DND-41 (cell line): ENCODE measurements around the gene MEOX2.

ENCODE experiments used
- ATAC-seq: fragments of 200-7000 bp; cut with Tn5 transposase; 3 replicates; pipeline ENCODE4 v1.9.1; 2021; ENCODE audit warnings: low read depth; ENCODE audit not compliant: insufficient read depth
- DNase-seq: peaks from one replicate; pipeline ENCODE4 v3.0.0-alpha.2; 2020
- H2AFZ ChIP-seq: 2 replicates; pipeline ENCODE4 v1.6.0; 2012; ENCODE audit warnings: low read depth, low read length
- H3K27ac ChIP-seq: 2 replicates; pipeline ENCODE4 v1.5.1; 2012; ENCODE audit warnings: low read length, inconsistent platforms
- H3K27me3 ChIP-seq: fragments of 200-600 bp; sonication (generic); 2 replicates; pipeline ENCODE4 v1.6.0; 2012; ENCODE audit warnings: low read length, mild to moderate bottlenecking, inconsistent platforms; ENCODE audit not compliant: insufficient read depth, poor library complexity
- H3K36me3 ChIP-seq: 2 replicates; pipeline ENCODE4 v1.5.1; 2012; ENCODE audit warnings: low read length, inconsistent platforms; ENCODE audit not compliant: insufficient read depth
- H3K4me1 ChIP-seq: 2 replicates; pipeline ENCODE4 v1.5.1; 2012; ENCODE audit warnings: mild to moderate bottlenecking, low read length; ENCODE audit not compliant: insufficient read depth
- H3K4me2 ChIP-seq: 2 replicates; pipeline ENCODE4 v1.6.0; 2012; ENCODE audit warnings: mild to moderate bottlenecking, moderate library complexity, low read length, inconsistent platforms; ENCODE audit not compliant: insufficient read depth
- H3K4me3 ChIP-seq, 2 experiments: fragments of 200-600 bp in 1 of 2; shearing (Covaris generic) in 1 of 2; 2 replicates each; pipeline ENCODE4 v1.5.1; 2012 to 2016; ENCODE audit warnings: inconsistent platforms in 2 of 2, low read length in 2 of 2, mild to moderate bottlenecking in 2 of 2, low read depth in 1 of 2, moderate library complexity in 1 of 2
- H3K79me2 ChIP-seq: 2 replicates; pipeline ENCODE4 v1.6.0; 2012; ENCODE audit warnings: low read length, inconsistent platforms; ENCODE audit not compliant: insufficient read depth
- H3K9ac ChIP-seq: 2 replicates; pipeline ENCODE4 v1.6.0; 2012; ENCODE audit warnings: low read depth, mild to moderate bottlenecking, inconsistent platforms, low read length, moderate library complexity
- H3K9me3 ChIP-seq: 2 replicates; pipeline ENCODE4 v1.5.1; 2012; ENCODE audit warnings: low read length, moderate library complexity, mild to moderate bottlenecking, inconsistent platforms; ENCODE audit not compliant: insufficient read depth, severe bottlenecking
- H4K20me1 ChIP-seq: 2 replicates; pipeline ENCODE4 v1.6.0; 2012; ENCODE audit warnings: low read length; ENCODE audit not compliant: insufficient read depth
- CTCF ChIP-seq: IDR thresholded peaks from 2 replicates; pipeline ENCODE4 v1.5.1; 2012; ENCODE audit warnings: borderline replicate concordance, low read length, moderate library complexity, mild to moderate bottlenecking; ENCODE audit not compliant: poor library complexity, severe bottlenecking; ENCODE audit errors: extremely low read depth
- EZH2 ChIP-seq: IDR thresholded peaks from 3 replicates; pipeline ENCODE4 v1.6.1; 2012; ENCODE audit warnings: borderline replicate concordance, low read depth, mild to moderate bottlenecking, moderate library complexity, low read length, inconsistent platforms; ENCODE audit not compliant: severe bottlenecking

Gene MEOX2

DNA sequence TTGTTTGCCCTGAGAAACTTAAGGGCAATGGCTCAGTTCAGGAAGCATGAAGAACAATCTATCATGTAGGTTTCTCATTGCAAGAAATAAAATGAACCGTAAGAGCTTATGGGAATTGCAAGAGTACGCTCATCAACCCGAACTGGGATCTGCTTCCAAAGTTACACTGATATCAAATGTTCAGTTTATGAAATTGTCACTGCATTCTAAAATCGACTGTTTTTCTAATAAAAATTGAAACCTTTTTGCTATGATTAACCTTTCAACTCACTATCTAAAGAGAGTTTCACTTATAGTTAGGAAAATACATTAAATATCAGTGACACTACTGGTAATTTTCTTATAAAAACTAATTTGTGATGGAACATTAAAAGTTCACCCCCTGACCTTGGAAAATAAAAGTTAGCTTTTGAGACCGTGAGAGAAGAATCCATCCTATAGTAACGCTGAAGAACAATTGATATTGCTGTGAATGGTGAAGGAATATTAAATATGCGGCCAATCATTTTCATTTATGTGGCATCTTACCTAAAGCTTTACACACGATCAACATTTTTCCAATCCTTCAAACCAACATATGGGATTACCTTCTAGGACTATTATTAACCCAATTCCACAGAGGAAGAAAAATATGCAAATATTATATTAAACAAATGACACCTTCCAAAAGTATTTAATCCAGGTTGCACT is 2.2 kb downstream of the MEOX2 start:
- Histone ChIP-seq H4K20me1 (no peaks in the 10 kb centered on the region), H3K4me2 (no peak overlapping the region), H3K79me2 (no peaks in the 10 kb centered on the region), H3K36me3 (no peaks in the 10 kb centered on the region), H2AFZ (no peak overlapping the region), H3K9ac (no peak overlapping the region), H3K4me3 (no peak overlapping the region), H3K27ac (no peak overlapping the region), H3K9me3 (peaks cover 4% of the 10 kb centered on the region), H3K4me1 (no peaks in the 10 kb centered on the region), H3K27me3 (no peaks in the 10 kb centered on the region)
- TF ChIP-seq EZH2 (no peak), CTCF (no peak)
- DNase-seq = no peak
- ATAC-seq = no peak

GRCh38 chr7:15682751-15683245 is 3.7 kb downstream of the MEOX2 start:
- Histone ChIP-seq H3K27me3 (no peaks in the 10 kb centered on the region), H3K4me3 (no peak overlapping the region), H3K4me1 (no peaks in the 10 kb centered on the region), H3K9ac (no peak overlapping the region), H3K36me3 (no peaks in the 10 kb centered on the region), H3K4me2 (no peak overlapping the region), H4K20me1 (no peaks in the 10 kb centered on the region), H3K9me3 (peaks cover 4% of the 10 kb centered on the region), H3K79me2 (no peaks in the 10 kb centered on the region), H3K27ac (no peak overlapping the region), H2AFZ (no peak overlapping the region)
- TF ChIP-seq CTCF (no peak), EZH2 (no peak)
- DNase-seq (no peak), ATAC-seq (no peak)

DNA sequence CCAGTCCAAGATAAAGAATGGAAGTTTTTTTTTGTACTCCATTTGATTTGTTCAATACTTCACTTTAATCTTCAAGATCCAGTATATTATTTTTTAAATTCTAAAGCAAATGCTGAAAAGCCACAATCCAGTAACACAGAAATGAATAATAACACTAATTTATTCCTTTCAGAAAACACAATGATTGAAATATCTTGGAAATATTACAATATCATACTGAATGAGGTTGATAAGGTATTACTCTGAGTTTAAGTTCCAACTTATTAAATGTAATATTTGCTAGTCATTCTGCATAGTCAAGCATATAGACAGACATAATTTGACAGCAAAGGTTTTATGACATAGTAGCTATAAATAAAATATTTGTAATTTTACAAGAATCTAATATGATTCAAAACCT is 4.4 kb downstream of the MEOX2 start:
- Histone ChIP-seq H3K27ac (no peak overlapping the region), H2AFZ (no peak overlapping the region), H3K27me3 (no peaks in the 10 kb centered on the region), H4K20me1 (no peaks in the 10 kb centered on the region), H3K4me3 (no peak overlapping the region), H3K9ac (no peak overlapping the region), H3K79me2 (no peaks in the 10 kb centered on the region), H3K4me1 (no peaks in the 10 kb centered on the region), H3K4me2 (no peak overlapping the region), H3K36me3 (no peaks in the 10 kb centered on the region), H3K9me3 (peaks cover 4% of the 10 kb centered on the region)
- ATAC-seq (no peak), DNase-seq (no peak)
- no peak for TF ChIP-seq EZH2
- no peak for TF ChIP-seq CTCF

DNA sequence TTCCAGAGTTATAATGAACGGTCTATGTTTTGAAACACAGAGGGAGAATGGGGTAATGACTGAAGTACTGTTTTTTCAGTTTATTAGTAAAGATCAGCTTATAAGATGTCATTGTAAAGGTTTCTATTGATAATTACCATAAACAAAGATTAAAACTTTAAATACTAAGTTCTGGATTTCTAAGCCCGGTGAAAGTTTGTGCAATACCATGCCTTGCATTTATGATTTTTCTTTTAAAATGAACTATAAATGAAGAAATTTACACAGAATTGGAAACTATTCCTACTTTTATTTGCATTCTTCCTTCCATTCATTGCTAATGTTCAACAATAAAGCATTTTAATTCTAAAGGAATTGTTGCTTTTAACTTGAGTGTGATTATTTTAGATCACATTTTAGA is 4.9 kb downstream of the MEOX2 start:
- TF ChIP-seq CTCF = no peak
- TF ChIP-seq EZH2 = no peak
- no peak overlapping the region for H2AFZ ChIP-seq

More for the DNA sequence above, 4.9 kb downstream of the MEOX2 start:
- H3K36me3 ChIP-seq = no peaks in the 10 kb centered on the region
- no peak overlapping the region for H3K27ac ChIP-seq
- ATAC-seq (no peak), DNase-seq (no peak)
- no peaks in the 10 kb centered on the region for H4K20me1 ChIP-seq
- no peaks in the 10 kb centered on the region for H3K79me2 ChIP-seq
- no peak overlapping the region for H3K4me3 ChIP-seq
- no peak overlapping the region for H3K9ac ChIP-seq
- no peaks in the 10 kb centered on the region for H3K27me3 ChIP-seq
- H3K9me3 ChIP-seq = peaks cover under 1% of the 10 kb centered on the region
- H3K4me1 ChIP-seq = no peaks in the 10 kb centered on the region
- no peak overlapping the region for H3K4me2 ChIP-seq
